SJCRH30 (cell line): Measurements from ENCODE around the gene EPHB2. TPM values are rescaled to one million over a fixed set of nuclear protein-coding genes. Genes with fewer than 3 reads are reported as not detected.

Experiments
- DNase-seq, 2 experiments: peaks; one replicate each; pipeline ENCODE4 v3.0.0-alpha.2; 2015 to 2020
- H3K27ac ChIP-seq: fragments of 250-450 bp; sonication (Bioruptor Pico); 2 replicates; pipeline ENCODE4 v1.5.1; 2020; ENCODE audit warnings: mild to moderate bottlenecking, moderate library complexity
- H3K27me3 ChIP-seq: fragments of 250-450 bp; sonication (Bioruptor Pico); 2 replicates; pipeline ENCODE4 v1.5.1; 2020; ENCODE audit warnings: mild to moderate bottlenecking, moderate library complexity
- H3K36me3 ChIP-seq: fragments of 250-450 bp; sonication (Bioruptor Pico); 2 replicates; pipeline ENCODE4 v1.5.1; 2020; ENCODE audit warnings: mild to moderate bottlenecking, moderate library complexity
- H3K4me1 ChIP-seq: fragments of 250-450 bp; sonication (Bioruptor Pico); 2 replicates; pipeline ENCODE4 v1.5.1; 2020; ENCODE audit warnings: mild to moderate bottlenecking, moderate library complexity
- H3K4me3 ChIP-seq: fragments of 250-450 bp; sonication (Bioruptor Pico); 2 replicates; pipeline ENCODE4 v1.5.1; 2020; ENCODE audit warnings: mild to moderate bottlenecking, moderate library complexity
- H3K9me3 ChIP-seq: fragments of 250-450 bp; sonication (Bioruptor Pico); replicated peaks from 2 replicates; pipeline ENCODE4 v1.5.1; 2020; ENCODE audit warnings: mild to moderate bottlenecking, moderate library complexity
- total RNA-seq: library from RNA; depleted of rRNA; stranded (reverse); fragments of >200 nt; shearing (Covaris generic); gene quantifications from 2 replicates; pipeline ENCODE4 v1.2.3, GENCODE V29; 2014

Gene EPHB2
- total RNA-seq, 1 experiment from 2014 or later = 32.4 TPM

DNA sequence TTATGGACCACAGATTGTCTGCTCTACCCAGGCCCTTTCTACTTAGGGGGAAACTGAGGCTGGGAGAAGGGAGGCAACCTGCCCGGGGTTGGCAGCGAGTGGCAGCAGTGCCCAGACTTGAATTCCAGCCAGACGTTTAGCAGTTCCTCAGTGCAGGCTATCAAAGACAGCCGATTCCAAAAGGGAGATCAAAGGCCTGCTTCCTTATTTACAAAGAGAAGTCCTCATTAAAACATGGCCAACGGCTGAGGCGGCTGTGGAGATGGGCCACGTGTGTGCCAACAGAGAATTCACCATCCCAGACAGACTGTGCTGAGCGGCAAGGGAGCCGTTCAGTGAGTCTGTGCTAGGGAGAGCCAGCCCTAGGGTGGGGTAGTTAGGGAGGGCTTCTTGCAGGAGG lies 29.9 kb upstream of the EPHB2 start:
- DNase-seq = no peak
- peaks cover 22% of the 10 kb centered on the region for H3K27me3 ChIP-seq
- no peak overlapping the region for H3K4me3 ChIP-seq
- no peak overlapping the region for H3K27ac ChIP-seq
- no peaks in the 10 kb centered on the region for H3K36me3 ChIP-seq
- no peaks in the 10 kb centered on the region; the same call in 1 of the 2 replicates for H3K4me1 ChIP-seq
- no peaks in the 10 kb centered on the region for H3K9me3 ChIP-seq

- no peak for DNase-seq
These were observed 28.9 kb upstream of the EPHB2 start for GRCh38 chr1:22681556-22682276.

GRCh38 chr1:22683547-22683946 lies 27.1 kb upstream of the EPHB2 start:
- Histone ChIP-seq H3K36me3 (no peaks in the 10 kb centered on the region), H3K27ac (no peak overlapping the region), H3K27me3 (peaks cover 20% of the 10 kb centered on the region), H3K4me3 (no peak overlapping the region), H3K4me1 (no peaks in the 10 kb centered on the region; the same call in 1 of the 2 replicates), H3K9me3 (no peaks in the 10 kb centered on the region)
- DNase-seq = no peak

More at GRCh38 chr1:22681556-22682276, 28.9 kb upstream of the EPHB2 start:
- H3K4me1 ChIP-seq = no peaks in the 10 kb centered on the region; the same call in 1 of the 2 replicates
- H3K27me3 ChIP-seq = peaks cover 21% of the 10 kb centered on the region
- H3K27ac ChIP-seq = no peak overlapping the region
- H3K4me3 ChIP-seq = no peak overlapping the region
- H3K9me3 ChIP-seq = no peaks in the 10 kb centered on the region
- no peaks in the 10 kb centered on the region for H3K36me3 ChIP-seq

DNA sequence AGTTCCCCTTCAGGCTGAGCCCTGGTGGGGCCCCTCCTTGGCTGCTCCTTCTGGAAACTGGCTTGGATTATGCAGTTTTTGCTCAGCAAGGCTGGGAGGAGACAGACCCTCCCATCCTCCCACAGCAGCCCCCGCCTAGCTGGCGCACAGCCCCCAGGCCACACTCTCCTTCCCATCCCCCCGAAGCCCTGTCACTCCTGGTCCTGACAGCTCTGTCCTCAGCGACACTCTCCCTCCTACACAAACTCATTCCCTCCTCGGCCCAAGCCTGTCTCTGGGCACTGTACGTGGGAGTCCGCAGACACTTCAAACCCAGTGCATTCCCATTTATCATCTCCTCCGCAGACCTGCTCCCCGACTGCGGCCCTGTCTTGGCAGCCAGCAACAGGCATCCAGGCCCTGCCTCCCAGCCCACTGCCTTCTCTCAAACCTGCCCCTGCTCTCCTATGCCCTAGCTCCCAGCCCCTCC lies 25.0 kb upstream of the EPHB2 start:
- H3K27me3 ChIP-seq = peaks cover 15% of the 10 kb centered on the region
- H3K36me3 ChIP-seq = no peaks in the 10 kb centered on the region
- H3K9me3 ChIP-seq = no peaks in the 10 kb centered on the region
- DNase-seq = no peak
- H3K4me1 ChIP-seq = peaks cover 6% of the 10 kb centered on the region; the same call in 1 of the 2 replicates
- no peak overlapping the region for H3K4me3 ChIP-seq
- no peak overlapping the region for H3K27ac ChIP-seq

- Histone ChIP-seq H3K4me3 (no peak overlapping the region), H3K9me3 (no peaks in the 10 kb centered on the region), H3K27me3 (peaks cover 9% of the 10 kb centered on the region), H3K36me3 (no peaks in the 10 kb centered on the region), H3K4me1 (peaks cover 6% of the 10 kb centered on the region; the same call in 1 of the 2 replicates), H3K27ac (no peak overlapping the region)
- DNase-seq = no peak
These were observed 23.4 kb upstream of the EPHB2 start for GRCh38 chr1:22687191-22687590.

DNA sequence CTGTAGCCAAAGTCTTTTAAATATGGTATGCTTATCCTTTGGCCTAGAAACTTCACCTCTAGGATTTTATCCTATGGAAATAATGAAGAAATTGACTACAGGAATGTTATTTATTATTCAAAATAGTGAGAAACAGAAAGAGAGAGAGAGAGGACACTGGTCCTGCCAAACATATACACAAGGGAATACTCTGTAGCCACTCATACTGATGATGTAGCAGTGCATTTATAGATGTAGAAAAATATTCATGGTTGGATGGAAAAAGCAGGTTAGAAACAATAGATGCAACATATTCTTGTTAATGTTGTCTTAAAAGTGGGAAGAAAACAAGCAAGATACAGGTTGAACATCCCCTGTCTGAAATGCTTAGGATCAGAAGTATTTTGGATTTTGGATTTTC lies 22.2 kb upstream of the EPHB2 start:
- no peaks in the 10 kb centered on the region for H3K36me3 ChIP-seq
- no peak overlapping the region for H3K27ac ChIP-seq
- H3K4me1 ChIP-seq = peaks cover 6% of the 10 kb centered on the region; the same call in 1 of the 2 replicates
- H3K4me3 ChIP-seq = no peak overlapping the region
- peaks cover 3% of the 10 kb centered on the region; the same call in 1 of the 2 replicates for H3K27me3 ChIP-seq
- no peaks in the 10 kb centered on the region for H3K9me3 ChIP-seq
- no peak for DNase-seq

DNA sequence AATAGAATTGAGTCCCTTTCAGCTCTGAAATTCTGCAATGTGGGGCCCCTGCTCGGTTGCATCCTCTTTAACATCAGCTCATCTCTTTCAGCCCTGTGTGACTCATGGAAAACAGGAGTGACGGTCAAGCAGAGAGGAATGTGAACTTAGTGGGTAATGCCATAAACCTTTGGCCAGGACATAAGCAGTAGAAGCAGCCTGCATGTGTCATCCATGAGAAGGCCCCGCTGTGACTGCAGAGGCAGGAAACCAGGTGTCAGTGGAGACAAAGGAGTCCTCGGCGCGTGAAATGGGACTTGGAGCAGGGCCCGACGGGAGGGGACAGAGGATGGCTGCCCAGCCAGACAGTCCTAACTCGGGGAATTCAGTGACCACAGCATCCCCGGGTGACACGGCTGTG lies 21.1 kb upstream of the EPHB2 start:
- Histone ChIP-seq H3K27ac (peak overlapping the region; percentile 26), H3K9me3 (no peaks in the 10 kb centered on the region), H3K4me1 (peaks cover 6% of the 10 kb centered on the region; the same call in 1 of the 2 replicates), H3K27me3 (peaks cover 3% of the 10 kb centered on the region; the same call in 1 of the 2 replicates), H3K36me3 (no peaks in the 10 kb centered on the region), H3K4me3 (no peak overlapping the region)
- peak; percentile 75 to 78 for DNase-seq

DNA sequence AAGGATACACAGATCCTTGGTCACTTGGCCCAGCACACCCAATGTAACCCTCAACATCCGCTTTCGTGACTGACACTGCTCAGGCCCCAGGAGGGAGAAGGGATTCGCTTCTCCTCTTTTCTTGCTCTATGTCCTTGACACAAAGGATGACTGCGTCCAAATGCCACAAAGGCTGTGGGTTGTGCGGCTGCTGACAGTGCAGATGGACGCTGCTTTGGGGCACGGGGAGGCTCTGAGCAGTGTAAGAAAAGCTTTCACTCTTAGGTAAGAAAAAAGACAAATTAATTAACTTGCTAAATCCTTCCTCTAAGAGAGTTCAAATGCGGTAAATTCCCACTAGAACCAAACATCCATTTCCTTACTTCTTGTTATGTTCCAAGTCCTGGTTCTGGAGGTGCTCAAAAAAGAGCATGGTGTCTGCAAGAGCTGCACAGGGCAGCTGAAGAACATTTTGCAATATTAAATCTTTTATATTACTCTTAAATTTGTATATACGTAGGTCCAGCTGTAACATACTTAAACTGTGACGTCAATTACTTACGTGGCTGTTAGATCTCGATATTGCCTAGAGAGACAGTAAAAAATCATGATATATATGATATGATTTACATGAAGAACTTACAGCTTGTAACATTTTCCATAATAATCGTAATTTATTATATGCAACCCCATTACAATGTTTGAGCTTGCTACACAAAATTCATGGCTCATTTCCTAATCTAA lies 19.4 kb upstream of the EPHB2 start:
- H3K27ac ChIP-seq = no peak overlapping the region
- H3K9me3 ChIP-seq = no peaks in the 10 kb centered on the region
- no peaks in the 10 kb centered on the region for H3K27me3 ChIP-seq
- peaks cover 6% of the 10 kb centered on the region; the same call in 1 of the 2 replicates for H3K4me1 ChIP-seq
- no peaks in the 10 kb centered on the region for H3K36me3 ChIP-seq
- no peak overlapping the region for H3K4me3 ChIP-seq
- no peak for DNase-seq

DNA sequence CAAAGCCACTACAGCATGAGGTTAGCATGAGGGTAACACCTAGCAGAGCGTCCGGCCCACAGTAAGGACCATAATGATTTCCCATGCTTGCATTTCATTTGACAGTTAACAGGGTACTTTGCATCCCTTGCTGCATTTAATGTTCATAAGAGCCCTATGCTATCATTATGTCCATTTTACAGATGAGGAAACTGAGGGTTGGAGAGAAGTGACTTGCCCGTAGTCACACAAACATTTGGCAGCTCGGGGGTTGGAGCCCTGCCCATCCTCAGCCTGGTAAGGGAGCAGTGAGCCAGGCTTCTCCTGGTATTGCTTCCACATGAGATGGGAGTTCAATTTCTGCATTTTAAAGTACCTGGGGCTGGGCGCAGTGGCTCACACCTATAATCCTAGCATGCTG lies 16.5 kb upstream of the EPHB2 start:
- Histone ChIP-seq H3K36me3 (no peaks in the 10 kb centered on the region), H3K4me3 (no peak overlapping the region), H3K27ac (no peak overlapping the region), H3K27me3 (no peaks in the 10 kb centered on the region), H3K4me1 (peaks cover 6% of the 10 kb centered on the region; the same call in 1 of the 2 replicates), H3K9me3 (no peaks in the 10 kb centered on the region)
- DNase-seq = no peak

- no peaks in the 10 kb centered on the region for H3K36me3 ChIP-seq
- no peak for DNase-seq
- no peaks in the 10 kb centered on the region for H3K4me1 ChIP-seq
- no peak overlapping the region for H3K27ac ChIP-seq
- H3K9me3 ChIP-seq = no peaks in the 10 kb centered on the region
- H3K27me3 ChIP-seq = no peaks in the 10 kb centered on the region
- no peak overlapping the region for H3K4me3 ChIP-seq
These were observed 14.0 kb upstream of the EPHB2 start for GRCh38 chr1:22696610-22697009.

GRCh38 chr1:22697980-22698379 lies 12.7 kb upstream of the EPHB2 start:
- H3K4me3 ChIP-seq = no peak overlapping the region
- no peaks in the 10 kb centered on the region; the same call in 1 of the 2 replicates for H3K27me3 ChIP-seq
- no peaks in the 10 kb centered on the region for H3K9me3 ChIP-seq
- H3K4me1 ChIP-seq = no peaks in the 10 kb centered on the region
- no peaks in the 10 kb centered on the region for H3K36me3 ChIP-seq
- no peak for DNase-seq
- no peak overlapping the region for H3K27ac ChIP-seq

GRCh38 chr1:22699681-22700520 lies 10.7 kb upstream of the EPHB2 start:
- no peaks in the 10 kb centered on the region for H3K36me3 ChIP-seq
- DNase-seq = no peak
- no peaks in the 10 kb centered on the region for H3K4me1 ChIP-seq
- no peak overlapping the region for H3K27ac ChIP-seq
- H3K9me3 ChIP-seq = no peaks in the 10 kb centered on the region
- no peak overlapping the region for H3K4me3 ChIP-seq
- H3K27me3 ChIP-seq = no peaks in the 10 kb centered on the region; the same call in 1 of the 2 replicates

DNA sequence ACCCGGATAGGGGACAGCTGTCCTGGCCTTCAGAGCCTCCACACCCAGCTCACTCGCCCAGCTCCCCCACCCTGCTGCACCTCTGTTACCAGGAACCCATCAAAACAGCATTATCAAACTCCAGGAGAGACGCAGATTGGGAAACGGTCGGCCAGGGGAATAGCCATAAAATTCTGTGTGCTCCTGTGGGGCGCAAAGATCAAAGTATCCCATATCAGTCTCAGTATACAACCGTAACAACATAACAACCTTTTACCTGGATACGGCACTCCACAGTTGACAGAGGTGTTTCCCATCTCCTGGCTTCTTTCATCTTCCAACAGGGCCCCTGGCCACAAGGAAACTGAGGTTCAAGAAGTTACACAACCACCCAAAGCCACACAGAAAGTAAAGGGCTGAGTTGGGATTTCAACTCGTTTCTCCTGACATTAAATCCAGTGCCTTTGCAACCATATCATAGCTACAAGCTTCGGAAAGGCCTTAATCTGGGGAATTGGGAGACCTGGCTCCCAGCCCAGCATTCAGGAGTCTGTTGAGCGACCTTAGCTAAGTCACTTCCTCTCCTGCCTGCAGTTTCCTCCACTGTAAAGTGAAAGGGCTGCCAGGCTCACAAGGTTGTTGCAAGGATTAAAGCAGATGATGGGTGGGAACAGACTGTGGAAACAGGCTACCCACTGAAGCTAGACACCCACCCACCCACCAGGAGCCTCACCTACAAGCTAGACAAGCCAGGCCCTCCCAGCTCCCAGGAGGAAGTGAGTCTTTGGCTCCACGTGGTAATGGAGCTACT lies 8.1 kb upstream of the EPHB2 start:
- Histone ChIP-seq H3K36me3 (no peaks in the 10 kb centered on the region), H3K27me3 (no peaks in the 10 kb centered on the region; the same call in 1 of the 2 replicates), H3K4me3 (no peak overlapping the region), H3K9me3 (0 out of 2 replicates have a peak, but pooled peaks cover 4% of the 10 kb centered on the region), H3K27ac (no peak overlapping the region), H3K4me1 (no peaks in the 10 kb centered on the region)
- DNase-seq = no peak
